HEK293 (cell line): ENCODE results near the gene NRL.

Experiments
- CTCF ChIA-PET: fragments of 350-600 bp; formaldehyde crosslinking; extraction: SDS; loops from one replicate; lab custom pipeline; 2021; ENCODE audit warnings: antibody characterized with exemption; lab: Yijun Ruan, JAX
- POLR2A ChIA-PET: fragments of 300-600 bp; formaldehyde crosslinking; extraction: SDS; loops from one replicate; lab custom pipeline; 2020; ENCODE audit warnings: antibody characterized with exemption, inconsistent platforms; lab: Yijun Ruan, JAX
- H3K27ac ChIP-seq: fragments of 200-500 bp; sonication (Bioruptor generic); 2 replicates; pipeline ENCODE4 v1.5.1; 2014; ENCODE audit warnings: low read depth, low read length, control low read depth, inconsistent platforms; ENCODE audit errors: extremely low read depth
- H3K36me3 ChIP-seq, 2 experiments: fragments of 200-500 bp in 1 of 2; sonication (Bioruptor generic) in 1 of 2; 1 replicate in 1 of 2; 2 replicates in 1 of 2; pipeline ENCODE4 v1.5.1; 2014 to 2017; ENCODE audit warnings: inconsistent platforms in 2 of 2, low read length in 2 of 2; ENCODE audit not compliant: control insufficient read depth in 2 of 2, insufficient read depth in 1 of 2
- H3K4me1 ChIP-seq: fragments of 200-500 bp; sonication (Bioruptor generic); 2 replicates; pipeline ENCODE4 v1.5.1; 2014; ENCODE audit warnings: mild to moderate bottlenecking, low read length, inconsistent platforms; ENCODE audit not compliant: control insufficient read depth, insufficient read depth
- H3K4me3 ChIP-seq: 2 replicates; pipeline ENCODE4 v1.5.1; 2011; ENCODE audit warnings: low read depth, mild to moderate bottlenecking, control low read depth, low read length, moderate library complexity
- H3K9me3 ChIP-seq: fragments of 200-500 bp; sonication (Bioruptor generic); 2 replicates; pipeline ENCODE4 v1.5.1; 2014; ENCODE audit warnings: low read depth, low read length, inconsistent platforms; ENCODE audit not compliant: control insufficient read depth, insufficient read depth
- FEZF1 ChIP-seq: fragments of 450-650 bp; formaldehyde crosslinking; IDR thresholded peaks from 2 replicates; pipeline ENCODE4 v1.5.1; 2016; ENCODE audit warnings: missing biosample characterization, missing genetic modification characterization
- IKZF3 ChIP-seq: fragments of 450-650 bp; IDR thresholded peaks from 2 replicates; pipeline ENCODE4 v1.5.0; 2018; ENCODE audit warnings: missing biosample characterization, mild to moderate bottlenecking, missing genetic modification characterization, moderate library complexity
- KLF9 ChIP-seq: fragments of 450-650 bp; formaldehyde crosslinking; IDR thresholded peaks from 2 replicates; pipeline ENCODE4 v1.5.1; 2016; ENCODE audit warnings: missing biosample characterization, missing genetic modification characterization, low read depth
- MEIS1 ChIP-seq: sonication (generic); formaldehyde crosslinking; IDR thresholded peaks from 2 replicates; pipeline ENCODE4 v1.8.1; 2022; ENCODE audit warnings: missing genetic modification reagents, mild to moderate bottlenecking, borderline replicate concordance
- SP2 ChIP-seq: fragments of 450-650 bp; formaldehyde crosslinking; IDR thresholded peaks from 2 replicates; pipeline ENCODE4 v1.5.1; 2016; ENCODE audit warnings: missing biosample characterization, missing genetic modification characterization
- ZBTB1 ChIP-seq: fragments of 450-650 bp; formaldehyde crosslinking; IDR thresholded peaks from 2 replicates; pipeline ENCODE4 v1.5.1; 2016; ENCODE audit warnings: missing biosample characterization, missing genetic modification characterization
- ZFP3 ChIP-seq: fragments of 450-650 bp; formaldehyde crosslinking; IDR thresholded peaks from 2 replicates; pipeline ENCODE4 v1.5.1; 2016; ENCODE audit warnings: low read depth, missing biosample characterization, missing genetic modification characterization
- ZNF112 ChIP-seq: fragments of 450-650 bp; formaldehyde crosslinking; IDR thresholded peaks from 2 replicates; pipeline ENCODE4 v1.5.0; 2017; ENCODE audit warnings: missing biosample characterization, missing genetic modification characterization
- ZNF138 ChIP-seq: fragments of 450-650 bp; formaldehyde crosslinking; IDR thresholded peaks from 2 replicates; pipeline ENCODE4 v1.5.1; 2016; ENCODE audit warnings: missing biosample characterization, missing genetic modification characterization, borderline replicate concordance
- ZNF19 ChIP-seq: fragments of 450-650 bp; formaldehyde crosslinking; IDR thresholded peaks from 2 replicates; pipeline ENCODE4; 2016; ENCODE audit warnings: missing biosample characterization, missing genetic modification characterization, low read depth
- ZNF211 ChIP-seq: fragments of 450-650 bp; formaldehyde crosslinking; IDR thresholded peaks from 2 replicates; pipeline ENCODE4 v1.5.1; 2016; ENCODE audit warnings: low read depth, missing biosample characterization, missing genetic modification characterization
- ZNF221 ChIP-seq: fragments of 450-650 bp; formaldehyde crosslinking; IDR thresholded peaks from 2 replicates; pipeline ENCODE4 v1.5.1; 2017; ENCODE audit warnings: missing biosample characterization, missing genetic modification characterization, borderline replicate concordance
- ZNF335 ChIP-seq: fragments of 450-650 bp; formaldehyde crosslinking; conservative IDR thresholded peaks from 2 replicates; pipeline ENCODE4 v1.5.1; 2016; ENCODE audit warnings: missing biosample characterization, missing genetic modification characterization
- ZNF423 ChIP-seq: fragments of 450-650 bp; formaldehyde crosslinking; IDR thresholded peaks from 2 replicates; pipeline ENCODE4 v1.5.1; 2016; ENCODE audit warnings: missing biosample characterization, missing genetic modification characterization
- ZNF548 ChIP-seq: fragments of 450-650 bp; formaldehyde crosslinking; IDR thresholded peaks from 2 replicates; pipeline ENCODE4 v1.5.1; 2016; ENCODE audit warnings: missing biosample characterization, missing genetic modification characterization
- ZNF670 ChIP-seq: fragments of 450-650 bp; formaldehyde crosslinking; IDR thresholded peaks from 2 replicates; pipeline ENCODE4 v1.5.1; 2016; ENCODE audit warnings: missing biosample characterization, missing genetic modification characterization, low read depth
- ZNF768 ChIP-seq: fragments of 450-650 bp; formaldehyde crosslinking; IDR thresholded peaks from 2 replicates; pipeline ENCODE4 v1.5.1; 2018; ENCODE audit warnings: missing biosample characterization, mild to moderate bottlenecking, missing genetic modification characterization
- ZSCAN30 ChIP-seq: fragments of 450-650 bp; IDR thresholded peaks from 2 replicates; pipeline ENCODE4 v1.5.1; 2018; ENCODE audit warnings: missing biosample characterization, mild to moderate bottlenecking, missing genetic modification characterization, moderate library complexity
- TF ChIP-seq, protein P1 (sequence below): fragments of 450-650 bp; formaldehyde crosslinking; IDR thresholded peaks from 2 replicates; pipeline ENCODE4 v1.5.1; 2016; ENCODE audit warnings: missing biosample characterization, missing genetic modification characterization
- TF ChIP-seq, protein P2 (sequence below): fragments of 450-650 bp; formaldehyde crosslinking; IDR thresholded peaks from 2 replicates; pipeline ENCODE4 v1.5.1; 2016; ENCODE audit warnings: missing biosample characterization, missing genetic modification characterization, low read depth
- TF ChIP-seq, protein P3 (sequence below): fragments of 450-650 bp; formaldehyde crosslinking; IDR thresholded peaks from 2 replicates; pipeline ENCODE4 v1.5.1; 2016; ENCODE audit warnings: missing biosample characterization, missing genetic modification characterization
- TF ChIP-seq, protein P4 (sequence below): fragments of 450-650 bp; formaldehyde crosslinking; IDR thresholded peaks from 2 replicates; pipeline ENCODE4 v1.5.1; 2016; ENCODE audit warnings: missing biosample characterization, missing genetic modification characterization
- TF ChIP-seq, protein P5 (sequence below): fragments of 450-650 bp; formaldehyde crosslinking; IDR thresholded peaks from 2 replicates; pipeline ENCODE4 v1.5.1; 2016; ENCODE audit warnings: missing biosample characterization, missing genetic modification characterization
- TF ChIP-seq, protein P6 (sequence below): IDR thresholded peaks from 2 replicates; pipeline ENCODE4 v1.6.1; 2011; ENCODE audit warnings: mild to moderate bottlenecking, low read depth, low read length, borderline replicate concordance

Gene NRL

DNA sequence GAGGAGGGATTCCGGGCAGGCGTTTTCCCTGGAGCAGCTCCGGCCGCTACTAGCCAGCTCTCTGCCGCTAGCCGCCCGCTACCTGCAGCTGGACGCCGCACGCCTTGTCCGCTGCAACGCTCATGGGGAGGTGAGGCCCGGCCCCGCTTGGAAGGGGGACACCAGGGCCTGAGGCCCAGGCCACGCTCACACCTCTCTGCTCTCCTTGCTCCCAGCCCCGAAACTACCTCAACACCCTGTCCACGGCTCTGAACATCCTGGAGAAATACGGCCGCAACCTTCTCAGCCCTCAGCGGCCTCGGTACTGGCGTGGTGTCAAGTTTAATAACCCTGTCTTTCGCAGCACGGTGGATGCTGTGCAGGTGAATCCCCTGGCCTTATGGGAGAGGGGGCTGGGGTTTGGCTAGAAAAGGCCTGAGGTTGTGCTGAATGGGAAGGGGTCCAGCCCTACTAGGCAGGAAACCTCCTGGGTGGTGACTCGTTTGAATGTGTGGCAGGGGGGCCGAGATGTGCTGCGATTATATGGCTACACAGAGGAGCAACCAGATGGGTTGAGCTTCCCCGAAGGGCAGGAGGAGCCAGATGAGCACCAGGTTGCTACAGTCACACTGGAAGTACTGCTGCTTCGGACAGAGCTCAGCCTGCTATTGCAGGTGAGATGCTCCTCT is 33.1 kb upstream of the NRL start (continued):
- TF ChIP-seq ZNF221 (no peak), ZNF335 (tag by site-specific recombination) (peak; percentile 11; the same call in 1 of the 2 replicates), KLF9 (tag by site-specific recombination) (no peak), ZSCAN30 (tag by site-specific recombination) (no peak), ZNF670 (no peak), ZNF211 (tag by site-specific recombination) (no peak), MEIS1 (CRISPR knock-in tag) (no peak), ZNF423 (tag by site-specific recombination) (no peak), ZBTB1 (tag by site-specific recombination) (no peak)
- TF ChIP-seq, protein P1, sequence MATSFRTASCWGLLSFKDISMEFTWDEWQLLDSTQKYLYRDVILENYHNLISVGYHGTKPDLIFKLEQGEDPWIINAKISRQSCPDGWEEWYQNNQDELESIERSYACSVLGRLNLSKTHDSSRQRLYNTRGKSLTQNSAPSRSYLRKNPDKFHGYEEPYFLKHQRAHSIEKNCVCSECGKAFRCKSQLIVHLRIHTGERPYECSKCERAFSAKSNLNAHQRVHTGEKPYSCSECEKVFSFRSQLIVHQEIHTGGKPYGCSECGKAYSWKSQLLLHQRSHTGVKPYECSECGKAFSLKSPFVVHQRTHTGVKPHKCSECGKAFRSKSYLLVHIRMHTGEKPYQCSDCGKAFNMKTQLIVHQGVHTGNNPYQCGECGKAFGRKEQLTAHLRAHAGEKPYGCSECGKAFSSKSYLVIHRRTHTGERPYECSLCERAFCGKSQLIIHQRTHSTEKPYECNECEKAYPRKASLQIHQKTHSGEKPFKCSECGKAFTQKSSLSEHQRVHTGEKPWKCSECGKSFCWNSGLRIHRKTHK (tag by site-specific recombination) = no peak

DNA sequence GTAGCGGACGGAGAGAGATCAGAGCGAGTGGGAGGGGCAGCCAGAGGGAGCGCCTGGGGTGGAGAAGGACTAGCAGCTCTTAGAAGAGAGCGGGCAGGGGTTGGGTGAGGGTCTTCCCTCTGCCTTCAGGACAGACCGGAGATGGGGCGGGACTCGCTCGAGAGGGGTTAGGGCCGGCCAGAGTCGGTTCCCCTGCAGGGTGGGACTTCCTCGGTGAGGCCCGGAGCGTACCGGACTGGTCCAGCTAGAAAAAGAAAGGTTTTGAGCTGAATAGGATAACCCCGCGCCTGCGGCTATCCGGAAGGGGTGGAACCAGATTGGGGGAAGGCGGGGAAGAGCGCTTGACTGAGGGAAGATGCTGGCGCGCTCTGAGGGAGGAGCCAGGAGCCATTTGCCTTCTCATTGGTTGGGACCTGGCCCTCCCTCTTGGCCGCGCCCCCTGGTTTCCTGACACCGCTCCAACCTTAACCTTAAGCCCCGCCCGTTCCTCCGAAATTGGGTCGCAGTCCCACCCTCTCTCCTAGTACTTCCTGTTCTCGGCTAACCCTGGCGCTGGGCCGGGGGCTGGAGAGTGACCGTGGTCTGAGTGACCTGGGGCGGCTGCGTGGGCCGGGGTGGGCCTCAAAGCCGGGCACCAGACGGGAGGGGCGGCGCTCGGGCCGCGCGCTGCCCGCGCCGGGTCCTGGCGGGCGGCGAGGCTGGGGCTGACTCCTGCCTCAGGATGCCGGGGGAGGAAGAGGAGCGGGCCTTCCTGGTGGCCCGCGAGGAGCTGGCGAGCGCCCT is 32.4 kb upstream of the NRL start, which contains the start of gene RNF31:
Gene RNF31 (plus strand): TSS at position 521 of the 783 bp plus-strand sequence. CDS start 201 bp downstream, at position 722.
- H3K36me3 ChIP-seq = peaks cover 15 to 59% of the 10 kb centered on the region in 2 experiments
- ChIA-PET CTCF (interaction anchor here (0.5 to 3.7 kb wide), 9 partner anchors 10 to 1052 kb away, joined by 3 to 34 read pairs (median 4); partner anchors contain the start of genes C14orf119 and IRF9), POLR2A (interaction anchor here (0.6 to 3.8 kb wide), 19 partner anchors 9 to 124 kb away, joined by 3 to 79 read pairs (median 7); partner anchors contain the start of genes CHMP4A, DCAF11, IPO4 and IRF9)
- peak within 1 kb of the TSS; percentile 81; the same call in 1 of the 2 replicates for H3K27ac ChIP-seq
- H3K4me3 ChIP-seq = peak within 1 kb of the TSS; percentile 91
- H3K9me3 ChIP-seq = no peaks in the 10 kb centered on the region
- peaks cover 8% of the 10 kb centered on the region for H3K4me1 ChIP-seq
- TF ChIP-seq SP2 = peak; percentile 86
- TF ChIP-seq, protein P2, sequence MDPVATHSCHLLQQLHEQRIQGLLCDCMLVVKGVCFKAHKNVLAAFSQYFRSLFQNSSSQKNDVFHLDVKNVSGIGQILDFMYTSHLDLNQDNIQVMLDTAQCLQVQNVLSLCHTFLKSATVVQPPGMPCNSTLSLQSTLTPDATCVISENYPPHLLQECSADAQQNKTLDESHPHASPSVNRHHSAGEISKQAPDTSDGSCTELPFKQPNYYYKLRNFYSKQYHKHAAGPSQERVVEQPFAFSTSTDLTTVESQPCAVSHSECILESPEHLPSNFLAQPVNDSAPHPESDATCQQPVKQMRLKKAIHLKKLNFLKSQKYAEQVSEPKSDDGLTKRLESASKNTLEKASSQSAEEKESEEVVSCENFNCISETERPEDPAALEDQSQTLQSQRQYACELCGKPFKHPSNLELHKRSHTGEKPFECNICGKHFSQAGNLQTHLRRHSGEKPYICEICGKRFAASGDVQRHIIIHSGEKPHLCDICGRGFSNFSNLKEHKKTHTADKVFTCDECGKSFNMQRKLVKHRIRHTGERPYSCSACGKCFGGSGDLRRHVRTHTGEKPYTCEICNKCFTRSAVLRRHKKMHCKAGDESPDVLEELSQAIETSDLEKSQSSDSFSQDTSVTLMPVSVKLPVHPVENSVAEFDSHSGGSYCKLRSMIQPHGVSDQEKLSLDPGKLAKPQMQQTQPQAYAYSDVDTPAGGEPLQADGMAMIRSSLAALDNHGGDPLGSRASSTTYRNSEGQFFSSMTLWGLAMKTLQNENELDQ (tag by site-specific recombination) = no peak
- TF ChIP-seq ZNF19 (tag by site-specific recombination) = no peak
- no peak; the same call in 1 of the 2 replicates for TF ChIP-seq ZNF335 (tag by site-specific recombination)
- TF ChIP-seq, protein P3, sequence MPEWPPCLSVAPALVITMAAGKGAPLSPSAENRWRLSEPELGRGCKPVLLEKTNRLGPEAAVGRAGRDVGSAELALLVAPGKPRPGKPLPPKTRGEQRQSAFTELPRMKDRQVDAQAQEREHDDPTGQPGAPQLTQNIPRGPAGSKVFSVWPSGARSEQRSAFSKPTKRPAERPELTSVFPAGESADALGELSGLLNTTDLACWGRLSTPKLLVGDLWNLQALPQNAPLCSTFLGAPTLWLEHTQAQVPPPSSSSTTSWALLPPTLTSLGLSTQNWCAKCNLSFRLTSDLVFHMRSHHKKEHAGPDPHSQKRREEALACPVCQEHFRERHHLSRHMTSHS (tag by site-specific recombination) = no peak
- TF ChIP-seq FEZF1 (tag by site-specific recombination) = no peak
- TF ChIP-seq ZNF768 (tag by site-specific recombination) = no peak
- no peak for TF ChIP-seq ZFP3 (tag by site-specific recombination)
- TF ChIP-seq IKZF3 (tag by site-specific recombination) = 0 out of 2 replicates have a peak, but pooled peaks have one; percentile 43
- TF ChIP-seq ZNF548 (tag by site-specific recombination) = no peak
- TF ChIP-seq ZNF112 (tag by site-specific recombination) = no peak
- TF ChIP-seq ZNF138 = no peak
- TF ChIP-seq, protein P4, sequence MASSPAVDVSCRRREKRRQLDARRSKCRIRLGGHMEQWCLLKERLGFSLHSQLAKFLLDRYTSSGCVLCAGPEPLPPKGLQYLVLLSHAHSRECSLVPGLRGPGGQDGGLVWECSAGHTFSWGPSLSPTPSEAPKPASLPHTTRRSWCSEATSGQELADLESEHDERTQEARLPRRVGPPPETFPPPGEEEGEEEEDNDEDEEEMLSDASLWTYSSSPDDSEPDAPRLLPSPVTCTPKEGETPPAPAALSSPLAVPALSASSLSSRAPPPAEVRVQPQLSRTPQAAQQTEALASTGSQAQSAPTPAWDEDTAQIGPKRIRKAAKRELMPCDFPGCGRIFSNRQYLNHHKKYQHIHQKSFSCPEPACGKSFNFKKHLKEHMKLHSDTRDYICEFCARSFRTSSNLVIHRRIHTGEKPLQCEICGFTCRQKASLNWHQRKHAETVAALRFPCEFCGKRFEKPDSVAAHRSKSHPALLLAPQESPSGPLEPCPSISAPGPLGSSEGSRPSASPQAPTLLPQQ (tag by site-specific recombination) = no peak
- TF ChIP-seq, protein P5, sequence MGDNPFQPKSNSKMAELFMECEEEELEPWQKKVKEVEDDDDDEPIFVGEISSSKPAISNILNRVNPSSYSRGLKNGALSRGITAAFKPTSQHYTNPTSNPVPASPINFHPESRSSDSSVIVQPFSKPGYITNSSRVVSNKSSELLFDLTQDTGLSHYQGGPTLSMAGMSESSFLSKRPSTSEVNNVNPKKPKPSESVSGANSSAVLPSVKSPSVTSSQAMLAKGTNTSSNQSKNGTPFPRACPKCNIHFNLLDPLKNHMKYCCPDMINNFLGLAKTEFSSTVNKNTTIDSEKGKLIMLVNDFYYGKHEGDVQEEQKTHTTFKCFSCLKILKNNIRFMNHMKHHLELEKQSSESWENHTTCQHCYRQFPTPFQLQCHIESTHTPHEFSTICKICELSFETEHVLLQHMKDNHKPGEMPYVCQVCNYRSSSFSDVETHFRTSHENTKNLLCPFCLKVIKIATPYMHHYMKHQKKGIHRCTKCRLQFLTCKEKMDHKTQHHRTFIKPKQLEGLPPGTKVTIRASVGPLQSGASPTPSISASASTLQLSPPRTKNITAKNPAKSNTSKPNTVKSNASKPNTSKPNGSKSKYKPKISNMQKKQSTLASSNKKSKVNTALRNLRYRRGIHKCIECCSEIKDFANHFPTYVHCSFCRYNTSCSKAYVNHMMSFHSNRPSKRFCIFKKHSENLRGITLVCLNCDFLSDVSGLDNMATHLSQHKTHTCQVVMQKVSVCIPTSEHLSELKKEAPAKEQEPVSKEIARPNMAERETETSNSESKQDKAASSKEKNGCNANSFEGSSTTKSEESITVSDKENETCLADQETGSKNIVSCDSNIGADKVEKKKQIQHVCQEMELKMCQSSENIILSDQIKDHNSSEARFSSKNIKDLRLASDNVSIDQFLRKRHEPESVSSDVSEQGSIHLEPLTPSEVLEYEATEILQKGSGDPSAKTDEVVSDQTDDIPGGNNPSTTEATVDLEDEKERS (tag by site-specific recombination) = no peak
- TF ChIP-seq, protein P6, sequence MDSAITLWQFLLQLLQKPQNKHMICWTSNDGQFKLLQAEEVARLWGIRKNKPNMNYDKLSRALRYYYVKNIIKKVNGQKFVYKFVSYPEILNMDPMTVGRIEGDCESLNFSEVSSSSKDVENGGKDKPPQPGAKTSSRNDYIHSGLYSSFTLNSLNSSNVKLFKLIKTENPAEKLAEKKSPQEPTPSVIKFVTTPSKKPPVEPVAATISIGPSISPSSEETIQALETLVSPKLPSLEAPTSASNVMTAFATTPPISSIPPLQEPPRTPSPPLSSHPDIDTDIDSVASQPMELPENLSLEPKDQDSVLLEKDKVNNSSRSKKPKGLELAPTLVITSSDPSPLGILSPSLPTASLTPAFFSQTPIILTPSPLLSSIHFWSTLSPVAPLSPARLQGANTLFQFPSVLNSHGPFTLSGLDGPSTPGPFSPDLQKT = no peak
